NCI-H446 (cell line): ENCODE measurements around the gene ASB7.
A peak's percentile ranks its signal among the peaks of the same experiment; 100 is the strongest.
"Not testable (repeated sequence)": the region's sequence is repeated elsewhere in the genome, so short reads cannot be mapped to it uniquely, and the experiment has no call there.

Experiments used
- DNase-seq, 2 experiments: peaks; one replicate each; lab custom pipeline; 2025; lab: John Stamatoyannopoulos, UW

Gene ASB7

GRCh38 chr15:100651253-100651652 lies 48.9 kb downstream of the ASB7 start:
- DNase-seq: no peak

- no peak for DNase-seq
Observed at GRCh38 chr15:100652116-100652515, 49.7 kb downstream of the ASB7 start.

DNA sequence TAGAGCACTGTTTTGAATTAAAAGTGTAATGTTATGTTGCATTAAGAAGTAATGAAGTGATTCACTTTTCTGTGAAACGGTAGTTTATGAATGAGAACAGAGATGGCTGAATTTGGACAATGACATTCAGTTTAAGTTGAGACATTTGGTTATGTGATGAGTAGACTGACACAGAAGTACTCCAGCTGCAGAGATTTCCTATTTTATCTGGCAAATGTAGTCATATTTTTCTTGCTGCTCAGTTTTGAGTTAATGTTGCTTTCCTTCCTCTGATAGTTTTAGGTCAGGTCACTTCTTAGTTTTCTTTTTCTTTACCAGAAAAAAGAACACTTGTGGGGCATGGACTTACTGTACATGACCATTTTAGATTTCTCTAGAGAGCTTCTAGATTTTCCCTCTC lies 51.2 kb downstream of the ASB7 start:
- DNase-seq: no peak

- DNase-seq: no peak
Observed at GRCh38 chr15:100658895-100659294, 56.5 kb downstream of the ASB7 start.

DNA sequence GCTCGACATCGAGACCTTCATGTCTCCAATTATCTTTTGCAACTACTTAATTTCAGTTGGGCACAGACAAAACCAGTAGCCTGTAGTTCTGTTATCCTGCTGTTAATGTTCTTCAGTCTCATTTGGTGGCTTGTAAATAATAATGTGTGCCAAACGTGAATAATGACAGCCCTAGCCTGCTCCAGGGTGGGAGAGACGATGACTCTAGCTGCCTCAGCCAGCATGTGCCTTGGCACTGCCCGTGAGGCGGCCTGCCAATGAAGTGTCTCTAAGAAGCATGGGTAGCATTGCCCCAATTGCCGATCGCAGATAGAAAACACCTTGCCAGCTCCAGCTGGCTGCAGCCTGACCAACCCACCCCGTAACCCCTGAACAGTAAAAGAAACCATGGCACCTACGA lies 58.8 kb downstream of the ASB7 start:
- DNase-seq: peak; percentile 2 to 33

DNA sequence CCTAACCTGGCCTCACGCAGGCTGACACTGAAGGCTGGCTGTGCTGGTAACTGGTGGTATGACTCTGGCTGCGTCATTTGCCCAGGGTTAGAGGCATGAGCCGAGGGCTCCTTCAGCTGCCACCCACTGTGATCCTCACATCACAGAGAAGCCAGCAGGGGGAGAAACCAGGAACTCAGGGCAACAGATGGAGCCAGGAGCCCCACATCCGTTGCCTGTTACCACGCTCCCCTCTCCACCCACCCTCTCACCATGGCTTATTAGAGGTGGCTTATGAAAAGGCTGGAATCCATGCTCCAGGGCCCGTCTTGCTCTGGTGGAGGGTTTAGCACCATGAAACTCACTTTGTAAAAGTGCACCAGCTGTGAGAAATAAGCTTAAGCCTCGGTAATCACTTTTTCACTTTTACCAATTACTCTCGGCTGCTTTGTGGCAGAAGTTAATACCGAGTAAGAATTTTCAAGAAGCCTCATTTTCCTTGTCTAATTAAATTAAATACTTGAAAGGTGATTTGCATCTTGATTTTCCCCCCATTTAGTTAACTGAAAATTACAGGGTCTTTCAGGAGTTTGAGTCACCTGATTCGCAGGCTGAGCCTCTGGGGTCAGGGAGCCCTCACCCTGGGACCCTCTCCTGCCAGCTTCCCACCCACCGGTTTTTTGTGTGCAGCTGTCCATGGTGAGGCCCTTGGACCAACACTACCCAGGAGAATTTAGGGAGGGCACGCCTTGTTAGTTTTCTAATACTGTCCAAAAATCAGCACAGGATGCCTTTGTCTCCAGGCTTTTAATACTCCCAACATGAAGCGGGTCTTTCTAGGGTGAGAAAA lies 60.9 kb downstream of the ASB7 start:
- no peak for DNase-seq

DNA sequence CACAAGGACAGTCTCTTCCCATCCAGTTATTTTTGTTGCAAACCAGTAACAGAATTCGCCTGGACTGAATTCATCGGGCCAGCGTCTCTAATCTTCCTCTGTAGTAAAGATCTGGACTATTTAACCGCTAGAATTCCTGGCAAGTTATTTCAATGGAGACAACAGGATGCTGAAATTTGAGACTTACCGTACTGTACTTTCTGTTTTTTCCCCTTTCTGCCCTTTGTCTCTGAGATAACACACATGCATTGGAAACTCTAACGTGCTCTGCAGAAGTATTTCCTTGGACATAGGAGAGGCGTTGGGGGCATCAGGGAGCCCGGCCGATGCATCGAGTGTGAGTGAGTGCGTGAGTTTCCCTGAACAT lies 61.5 kb downstream of the ASB7 start:
- no peak for DNase-seq

- DNase-seq: no peak
Observed at GRCh38 chr15:100665570-100665969, 63.2 kb downstream of the ASB7 start.

GRCh38 chr15:100667405-100668347 lies 65.3 kb downstream of the ASB7 start:
- DNase-seq: no peak

DNA sequence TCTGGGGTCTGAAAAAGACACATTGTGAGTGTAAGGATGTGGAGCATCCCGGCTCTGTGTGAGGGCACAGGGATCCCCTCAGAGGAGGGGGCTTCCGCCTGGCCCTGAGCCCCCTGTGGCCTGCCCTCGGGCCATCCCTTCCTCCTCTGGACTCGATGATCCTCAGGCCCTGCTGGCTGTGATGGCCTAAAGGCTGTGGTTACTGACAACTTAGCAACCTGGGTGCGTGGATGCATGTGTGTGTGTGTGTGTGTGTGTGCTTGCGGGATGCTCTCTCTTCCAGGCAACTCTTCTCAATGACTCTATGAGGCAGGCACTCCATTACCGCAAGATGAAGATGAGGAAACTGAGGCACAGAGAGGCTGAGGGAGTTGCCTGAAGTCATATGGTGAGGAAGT lies 66.0 kb downstream of the ASB7 start:
- no peak for DNase-seq

GRCh38 chr15:100669260-100669659 lies 66.9 kb downstream of the ASB7 start:
- DNase-seq: no peak

DNA sequence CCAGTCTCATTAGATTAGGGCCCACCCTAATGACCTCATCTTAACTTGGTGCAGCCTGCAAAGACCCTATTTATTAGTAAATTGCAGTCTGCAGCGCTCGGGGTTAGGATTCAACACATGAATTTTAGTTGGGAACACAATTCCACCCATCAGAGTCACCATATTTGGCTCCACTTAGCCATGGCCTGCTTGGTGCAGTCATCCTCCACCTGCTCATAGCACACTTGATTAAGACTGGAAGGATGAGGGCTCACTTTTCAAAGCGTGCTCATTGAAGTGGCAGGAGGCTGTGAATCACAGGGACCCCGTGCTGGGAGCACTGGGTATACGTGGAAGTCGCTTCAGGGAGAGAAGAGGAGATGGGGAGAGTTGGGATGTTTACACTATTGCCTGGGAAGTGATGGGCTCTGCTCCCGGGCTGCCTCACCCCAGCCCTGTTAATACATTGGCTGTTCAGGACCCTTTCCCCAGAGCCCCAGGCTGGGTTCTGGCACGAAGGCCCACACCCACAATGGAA lies 68.2 kb downstream of the ASB7 start:
- no peak for DNase-seq

- no peak for DNase-seq
Observed at GRCh38 chr15:100671124-100671680, 68.8 kb downstream of the ASB7 start.

DNA sequence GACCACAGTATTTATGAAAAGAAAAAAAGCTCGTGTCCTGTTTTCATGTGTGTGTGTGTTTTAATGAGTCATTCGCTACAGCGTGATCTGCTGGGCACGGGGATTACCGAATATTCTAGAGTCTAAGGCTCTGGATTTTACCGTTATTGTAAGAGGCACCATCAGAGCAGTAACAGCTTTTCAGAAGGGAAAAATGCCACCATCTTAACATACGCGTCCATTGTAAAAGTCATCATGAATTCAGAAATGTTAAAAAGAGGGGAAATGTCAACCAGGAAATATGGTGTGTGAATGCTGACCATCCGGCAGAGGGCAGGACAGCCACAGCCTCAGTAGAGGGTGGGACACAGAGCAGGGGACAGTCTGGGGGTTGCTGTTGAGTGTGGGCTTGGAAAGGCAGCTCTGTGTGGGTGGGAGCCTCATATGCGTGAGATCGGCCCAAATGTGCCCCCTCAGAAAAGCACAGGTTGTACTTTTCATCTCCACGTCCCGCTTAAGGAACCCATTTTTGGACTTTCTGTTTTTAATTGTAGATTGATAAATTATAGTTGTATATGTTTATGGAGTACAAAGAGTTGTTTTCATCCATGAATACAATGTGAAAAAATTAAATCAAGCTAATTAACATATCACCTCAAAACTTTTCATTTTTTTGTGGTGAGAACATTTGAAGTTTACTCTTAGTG lies 69.6 kb downstream of the ASB7 start:
- no peak for DNase-seq

GRCh38 chr15:100672959-100673358 lies 70.6 kb downstream of the ASB7 start:
- no peak for DNase-seq

DNA sequence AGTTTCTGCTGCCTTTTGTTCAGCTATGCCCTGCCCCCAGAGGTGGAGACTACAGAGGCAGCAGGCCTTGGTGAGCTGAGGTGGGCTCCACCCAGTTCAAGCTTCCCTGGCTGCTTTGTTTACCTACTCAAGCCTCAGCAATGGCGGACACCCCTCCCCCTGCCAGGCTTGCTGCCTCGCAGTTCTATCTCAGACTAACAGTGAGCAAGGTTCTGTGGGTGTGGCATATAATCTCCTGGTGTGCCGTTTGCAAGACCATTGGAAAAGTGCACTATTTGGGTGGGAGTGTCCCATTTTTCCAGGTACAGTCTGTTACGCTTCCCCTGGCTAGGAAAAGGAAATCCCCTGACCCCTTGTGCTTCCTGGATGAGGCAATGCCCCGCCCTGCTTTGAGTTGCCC lies 76.8 kb downstream of the ASB7 start:
- not testable (repeated sequence) for DNase-seq

- DNase-seq: no peak
Observed at GRCh38 chr15:100680726-100681125, 78.3 kb downstream of the ASB7 start.

DNA sequence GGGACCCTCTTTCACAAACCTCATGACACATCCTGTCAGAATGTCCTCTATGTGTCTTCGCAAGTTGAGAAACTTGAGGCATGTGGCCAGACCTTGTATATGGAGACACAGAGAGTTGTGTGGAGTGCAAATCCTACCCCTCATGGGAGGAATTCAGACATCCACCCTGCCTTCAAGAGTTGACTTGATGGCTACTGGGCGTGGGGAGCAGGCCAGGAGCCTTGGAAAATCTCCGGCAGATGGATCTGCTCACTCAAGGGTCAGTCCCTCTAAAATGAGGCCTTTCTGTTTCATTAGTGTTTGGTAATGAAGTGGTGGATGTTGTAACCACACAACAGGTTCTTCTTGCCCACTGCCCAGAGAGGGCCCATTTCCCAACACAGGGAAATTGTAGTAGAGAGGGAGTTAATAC lies 79.0 kb downstream of the ASB7 start:
- DNase-seq: no peak

GRCh38 chr15:100682468-100682867 lies 80.1 kb downstream of the ASB7 start:
- DNase-seq: no peak

GRCh38 chr15:100683434-100683833 lies 81.0 kb downstream of the ASB7 start:
- DNase-seq: no peak

DNA sequence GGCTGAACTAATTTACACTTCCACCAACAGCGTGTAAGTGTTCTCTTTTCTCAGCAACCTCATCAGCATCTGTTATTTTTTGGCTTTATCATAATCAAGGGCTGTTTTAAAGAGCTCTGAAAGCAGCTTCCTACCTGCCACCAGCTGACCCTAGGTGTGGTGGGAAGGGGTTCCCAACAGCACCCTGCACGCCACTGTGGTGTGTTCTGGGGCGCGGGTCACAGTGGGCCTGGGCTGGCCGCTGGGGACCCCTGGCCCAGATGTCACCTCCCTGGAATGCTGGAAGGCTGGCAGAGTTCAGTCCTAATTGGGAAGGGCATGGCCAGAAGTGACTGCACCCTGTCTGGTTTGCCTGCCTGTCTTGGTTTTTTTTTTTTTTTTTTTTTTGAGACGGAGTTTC lies 82.2 kb downstream of the ASB7 start:
- no peak for DNase-seq
